HG03571 (cell line): ENCODE results near the gene GPX7.

Experiments
- ATAC-seq: cut with Tn5 transposase; IDR thresholded peaks from one replicate; pipeline ENCODE4 v1.9.1; 2021; ENCODE audit not compliant: unreplicated experiment

The GPX7 gene

GRCh38 chr1:52628614-52629324 lies 26.6 kb downstream of the GPX7 start:
- ATAC-seq = no peak

GRCh38 chr1:52629325-52629643 lies 27.1 kb downstream of the GPX7 start:
- no peak for ATAC-seq

DNA sequence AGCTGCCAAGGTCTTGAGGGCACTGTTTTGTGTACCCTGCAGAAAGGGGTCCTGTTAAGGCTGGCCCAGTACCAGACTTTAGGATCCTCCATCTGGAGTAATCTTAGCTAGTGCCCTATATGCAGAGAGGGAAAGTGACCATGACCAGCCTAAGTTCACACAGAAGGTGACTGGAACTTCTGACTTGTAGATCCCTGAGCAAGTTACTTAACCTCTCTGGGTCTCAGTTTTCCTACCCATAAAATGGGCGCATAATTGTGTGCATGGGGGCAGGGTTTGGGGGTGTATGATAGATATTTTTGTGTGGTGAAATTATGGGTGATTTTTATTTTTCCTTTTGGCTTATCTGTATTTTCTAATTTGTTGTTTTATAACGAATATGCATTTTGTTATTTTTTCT lies 27.5 kb downstream of the GPX7 start:
- ATAC-seq = no peak

GRCh38 chr1:52631759-52632331 lies 29.7 kb downstream of the GPX7 start:
- no peak for ATAC-seq

GRCh38 chr1:52632732-52633290 lies 30.6 kb downstream of the GPX7 start, which contains the start of gene SHISAL2A:
SHISAL2A (plus strand) TSS chr1:52633168; CDS start chr1:52633494, 326 bp downstream.
- no peak for ATAC-seq

DNA sequence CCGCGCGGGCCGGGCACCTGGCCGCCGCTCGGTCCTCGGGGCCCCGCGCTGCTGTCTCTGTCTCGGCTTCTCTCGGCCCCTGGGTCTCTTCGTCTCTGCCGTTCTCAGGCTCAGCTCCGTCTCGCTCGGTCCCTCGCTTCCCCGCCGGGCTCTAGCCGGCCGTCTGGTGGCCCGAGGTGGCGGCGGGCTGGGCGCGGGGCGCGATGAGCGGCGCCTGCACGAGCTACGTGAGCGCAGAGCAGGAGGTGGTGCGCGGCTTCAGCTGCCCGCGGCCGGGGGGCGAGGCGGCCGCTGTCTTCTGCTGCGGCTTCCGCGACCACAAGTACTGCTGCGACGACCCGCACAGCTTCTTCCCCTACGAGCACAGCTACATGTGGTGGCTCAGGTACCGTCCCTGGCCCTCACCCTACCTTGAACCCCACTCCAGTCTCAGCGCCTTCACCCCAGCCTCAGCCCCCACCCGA lies 31.2 kb downstream of the GPX7 start:
- ATAC-seq = no peak

DNA sequence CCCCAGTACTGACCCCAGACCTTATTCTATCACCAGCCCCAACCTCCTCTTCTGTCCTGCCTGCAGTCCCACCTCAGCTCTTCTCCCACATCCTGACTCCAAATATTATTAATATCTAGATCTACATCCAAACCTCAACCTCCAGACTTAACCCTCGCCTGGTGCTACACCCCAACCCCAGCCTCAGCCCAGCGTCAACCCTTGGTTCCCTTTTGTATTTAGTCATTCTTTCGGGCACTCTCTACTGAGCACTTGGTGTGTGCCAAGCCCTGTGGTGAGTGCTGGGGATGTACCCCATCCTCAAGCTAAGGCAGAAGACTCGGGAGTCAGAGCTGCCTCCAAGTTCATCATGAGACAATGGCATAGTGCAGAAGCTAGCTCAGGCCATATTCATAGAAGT lies 31.9 kb downstream of the GPX7 start:
- no peak for ATAC-seq

GRCh38 chr1:52635321-52636089 lies 33.3 kb downstream of the GPX7 start:
- ATAC-seq = no peak

DNA sequence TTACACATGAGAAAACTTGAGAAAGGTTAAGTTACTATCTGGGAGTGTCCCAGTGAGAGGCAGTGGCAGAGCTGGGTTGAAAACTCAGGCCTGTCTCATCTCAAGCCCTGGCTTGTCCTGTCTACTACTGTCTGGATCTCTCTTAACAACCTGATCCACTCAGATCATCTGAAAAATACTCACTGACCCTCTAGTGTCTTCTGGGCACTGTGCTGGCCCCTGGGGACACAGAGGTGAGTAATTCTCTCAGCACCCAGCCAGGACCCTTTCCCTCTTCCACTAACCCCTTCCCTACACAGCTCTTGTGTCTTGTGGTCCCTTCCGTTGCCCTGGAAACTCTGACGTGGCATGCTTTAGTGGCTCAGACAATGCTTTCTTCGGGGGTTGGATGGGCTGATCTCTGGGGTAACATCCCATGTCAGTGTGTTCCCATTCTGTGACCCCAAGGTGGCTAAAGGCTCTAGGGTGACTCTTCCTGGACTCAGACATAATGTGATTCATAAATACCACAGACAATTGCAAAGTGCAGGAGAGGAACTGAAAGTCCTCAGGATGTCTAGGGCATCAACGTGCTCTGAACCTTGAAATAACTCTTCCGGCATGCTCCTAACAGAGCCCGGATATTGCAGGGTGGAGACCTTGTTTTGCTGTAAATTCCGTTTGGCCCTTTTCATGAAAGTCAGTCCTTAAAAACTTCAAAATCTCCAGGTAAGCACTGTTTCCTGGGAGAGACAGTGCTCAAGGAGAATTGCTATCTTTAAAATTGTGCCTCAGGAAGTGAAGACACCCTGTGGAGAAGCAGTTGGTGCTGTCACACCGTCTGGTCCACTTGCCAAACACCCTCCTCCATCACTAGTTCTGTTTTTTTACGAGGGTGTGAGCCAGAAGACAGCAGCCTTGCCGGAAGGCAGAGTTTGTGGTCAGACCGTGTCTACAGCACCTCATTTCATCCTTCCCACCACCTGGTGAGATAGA lies 34.8 kb downstream of the GPX7 start:
- peak; percentile 81 for ATAC-seq

- no peak for ATAC-seq
These were observed 35.8 kb downstream of the GPX7 start for GRCh38 chr1:52637946-52638345.

DNA sequence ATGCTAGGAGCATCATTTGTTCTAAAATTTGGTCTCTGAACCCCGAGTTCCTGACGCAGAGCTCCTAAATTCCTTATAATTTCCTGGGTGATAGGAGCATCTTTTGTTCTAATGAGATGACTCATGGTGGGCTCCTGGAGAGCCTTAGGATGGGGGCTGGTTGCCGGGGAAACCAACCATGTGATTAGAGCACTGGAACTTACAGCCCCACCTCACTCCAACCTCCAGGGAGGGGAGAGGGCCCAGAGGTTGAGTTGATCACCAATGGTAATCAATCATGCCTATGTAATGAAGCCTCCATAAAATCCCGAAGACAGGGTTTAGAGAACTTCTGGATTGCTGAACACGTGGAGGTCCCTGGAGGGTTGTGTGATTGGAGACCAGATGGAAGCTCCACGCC lies 38.5 kb downstream of the GPX7 start:
- no peak for ATAC-seq

GRCh38 chr1:52641307-52641706 lies 39.1 kb downstream of the GPX7 start:
- no peak for ATAC-seq

- ATAC-seq = no peak
These were observed 43.1 kb downstream of the GPX7 start for GRCh38 chr1:52645261-52645660.

DNA sequence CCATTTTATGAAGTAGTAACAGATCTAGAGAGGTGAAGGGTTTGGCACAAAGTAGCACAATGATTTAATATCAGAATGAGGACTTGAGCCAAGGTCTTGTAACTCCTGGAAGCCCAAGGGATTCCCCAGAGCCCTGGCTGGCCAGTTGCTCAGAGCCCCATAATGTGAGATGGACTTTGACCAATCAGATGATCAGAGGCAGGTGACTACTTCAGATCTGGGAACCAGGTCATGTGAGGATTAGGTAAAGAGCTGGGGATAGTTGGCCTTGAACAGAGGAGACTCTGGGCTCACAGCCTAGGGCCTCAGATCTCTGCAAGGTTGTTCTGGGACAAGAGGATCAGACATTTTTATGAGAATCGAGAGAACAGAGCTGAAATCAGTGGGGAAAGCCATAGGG lies 49.7 kb downstream of the GPX7 start:
- no peak for ATAC-seq

DNA sequence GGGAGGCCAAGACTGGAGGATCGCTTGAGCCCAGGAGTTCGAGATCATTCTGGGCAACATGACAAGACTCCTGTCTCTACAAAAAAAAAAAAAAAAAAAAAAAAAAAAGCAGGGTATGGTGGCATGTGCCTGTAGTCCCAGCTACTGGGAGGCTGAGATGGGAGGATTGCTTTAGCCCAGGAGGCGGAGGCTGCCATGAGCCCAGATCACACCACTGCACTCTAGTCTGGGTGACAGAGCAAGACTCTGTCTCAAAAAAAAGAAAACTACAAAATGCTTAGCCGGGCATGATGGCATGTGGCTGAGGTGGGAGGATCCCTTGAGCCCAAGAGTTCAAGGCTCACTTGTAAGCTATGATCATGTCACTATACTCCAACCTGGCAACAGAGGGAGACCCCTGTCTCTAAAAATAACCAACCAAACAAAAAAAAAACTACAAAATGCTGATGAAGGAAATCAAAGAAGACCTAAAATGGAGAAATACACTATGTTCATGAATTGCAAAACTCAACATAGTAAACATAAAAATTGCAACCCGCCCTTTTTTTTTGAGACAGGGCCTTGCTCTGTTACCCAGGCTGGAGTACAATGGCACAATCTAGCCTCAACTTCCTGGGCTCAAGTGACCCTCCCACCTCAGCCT lies 51.2 kb downstream of the GPX7 start:
- ATAC-seq = no peak

- no peak for ATAC-seq
These were observed 51.9 kb downstream of the GPX7 start for GRCh38 chr1:52654063-52654462.

DNA sequence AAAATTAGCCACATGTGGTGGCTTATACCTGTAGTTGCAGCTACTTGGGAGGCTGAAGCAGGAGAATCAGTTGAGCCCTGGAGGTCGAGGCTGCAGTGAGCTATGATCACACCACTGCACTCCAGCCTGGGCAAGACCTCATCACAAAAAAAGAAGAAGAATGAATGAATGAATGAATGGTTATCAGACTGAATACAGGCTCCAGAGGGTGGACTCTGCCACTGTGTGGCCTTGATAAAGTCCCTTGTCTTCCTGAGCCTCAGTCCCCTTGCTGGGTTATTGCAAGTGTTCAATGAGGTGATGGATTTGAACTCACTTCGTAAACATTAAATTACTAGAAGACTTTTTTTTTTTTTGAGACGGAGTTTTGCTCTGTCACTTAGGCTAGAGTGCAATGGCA lies 55.5 kb downstream of the GPX7 start:
- ATAC-seq = no peak
